SKM-1 treated with dmso at 0.1 percent for 144 hours (cell line): Measurements from ENCODE around the gene MED25.

Experiments used
- DNase-seq: peaks from one replicate; lab custom pipeline; 2025; ENCODE audit not compliant: unreplicated experiment; lab: John Stamatoyannopoulos, UW

MED25 gene

DNA sequence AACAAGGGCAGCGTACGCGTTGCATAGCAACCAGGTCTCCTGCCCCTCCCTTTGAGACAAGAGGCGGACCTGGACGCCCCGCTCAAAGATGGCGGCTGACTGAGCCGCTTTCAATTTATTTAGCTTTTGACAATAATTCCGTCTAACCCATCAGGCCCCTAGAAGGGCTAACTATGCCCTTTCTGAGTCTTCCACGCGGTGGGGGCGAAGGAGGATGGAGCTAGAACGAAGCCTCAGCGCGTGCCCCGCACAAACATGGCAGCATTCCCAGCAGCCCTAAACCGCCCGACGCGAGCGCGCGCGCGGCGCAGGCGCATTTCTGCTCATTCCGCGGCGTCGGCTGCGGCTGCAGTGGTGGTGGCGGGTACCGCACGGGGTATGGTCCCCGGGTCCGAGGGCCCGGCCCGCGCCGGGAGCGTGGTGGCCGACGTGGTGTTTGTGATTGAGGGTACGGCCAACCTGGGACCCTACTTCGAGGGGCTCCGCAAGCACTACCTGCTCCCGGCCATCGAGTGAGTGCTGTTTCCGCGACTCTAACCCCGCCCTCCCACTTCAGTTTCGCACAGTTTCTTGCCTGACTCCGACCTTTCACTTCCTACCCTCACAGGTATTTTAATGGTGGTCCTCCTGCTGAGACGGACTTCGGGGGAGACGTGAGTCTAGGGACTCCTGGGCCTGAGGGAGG, at the start of gene MED25:
MED25 (plus strand) TSS at position 326 of the 685 bp plus-strand sequence; CDS start at position 379, 53 bp downstream.
- DNase-seq: peak; percentile 63

GRCh38 chr19:49770529-49770928, 47.6 kb upstream of the MED25 start:
- no peak for DNase-seq

DNA sequence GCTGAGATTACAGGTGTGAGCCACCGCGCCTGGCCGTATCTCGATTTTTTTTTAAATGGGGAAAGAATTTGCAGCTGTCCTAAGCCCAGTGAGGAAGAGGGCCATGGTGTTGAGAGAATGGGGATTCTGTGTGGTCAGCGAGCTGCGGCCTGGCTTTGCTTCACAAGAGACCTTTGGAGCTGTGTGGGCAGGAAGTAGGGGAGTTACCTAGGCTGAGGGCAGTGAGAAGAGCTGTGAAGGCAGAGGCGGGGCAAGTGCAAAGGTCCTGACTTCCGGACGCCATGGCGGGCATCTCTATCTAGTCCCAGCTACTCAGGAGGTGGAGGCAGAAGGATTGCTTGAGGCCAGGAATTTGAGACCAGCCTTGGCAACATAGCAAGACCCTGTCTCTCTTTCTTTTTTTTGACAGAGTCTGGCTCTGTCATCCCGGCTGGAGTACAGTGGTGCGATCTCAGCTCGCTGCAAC, 46.4 kb upstream of the MED25 start:
- DNase-seq: no peak

DNA sequence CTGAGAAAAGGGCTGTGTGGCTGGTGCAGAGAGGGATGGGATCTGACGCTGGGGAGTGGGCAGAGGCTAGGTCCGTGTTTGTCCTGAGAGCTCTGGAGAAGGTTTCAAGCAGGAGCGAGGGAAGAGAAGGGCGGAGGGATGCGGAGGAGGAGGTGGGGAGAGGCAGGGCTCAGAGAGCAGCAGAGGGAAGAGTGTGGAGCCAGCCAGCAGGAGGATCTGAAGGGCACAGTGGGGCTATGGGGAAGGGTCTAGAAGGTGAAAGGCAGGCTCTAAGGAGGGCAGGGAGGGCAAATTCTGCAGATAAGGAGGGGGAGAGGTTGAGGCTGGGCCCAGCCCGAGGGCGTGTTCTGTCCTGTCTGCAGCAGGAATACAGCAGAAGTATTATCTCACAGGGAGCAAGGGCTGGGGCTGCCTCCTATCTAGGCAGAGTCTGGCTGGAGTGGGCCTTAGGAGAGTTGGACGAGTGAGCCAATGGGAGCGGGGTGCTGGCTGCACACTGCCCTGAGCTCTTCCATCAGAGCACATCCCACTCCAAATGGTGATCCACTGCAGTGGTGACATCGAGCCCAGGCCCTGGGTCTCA, 45.1 kb upstream of the MED25 start:
- no peak for DNase-seq

- DNase-seq: no peak
Observed at GRCh38 chr19:49773663-49774350, 44.3 kb upstream of the MED25 start.

DNA sequence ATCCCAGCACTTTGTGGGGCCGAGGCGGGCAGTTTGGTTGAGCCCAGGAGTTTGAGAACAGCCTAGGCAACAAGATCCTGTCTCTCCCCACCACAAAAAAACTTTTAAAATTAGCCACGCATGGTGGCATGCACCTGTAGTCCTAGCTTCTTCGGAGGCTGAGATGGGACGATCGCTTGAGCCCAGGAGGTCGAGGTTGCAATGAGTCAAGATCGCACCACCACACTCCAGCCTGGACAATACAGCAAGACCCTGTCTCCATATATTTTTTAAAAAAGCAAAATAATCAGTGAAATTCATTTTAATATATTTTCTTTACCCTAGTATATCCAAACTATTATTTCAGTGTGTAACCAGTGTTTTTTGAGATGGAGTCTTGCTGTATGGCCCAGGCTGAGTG, 43.1 kb upstream of the MED25 start:
- no peak for DNase-seq

DNA sequence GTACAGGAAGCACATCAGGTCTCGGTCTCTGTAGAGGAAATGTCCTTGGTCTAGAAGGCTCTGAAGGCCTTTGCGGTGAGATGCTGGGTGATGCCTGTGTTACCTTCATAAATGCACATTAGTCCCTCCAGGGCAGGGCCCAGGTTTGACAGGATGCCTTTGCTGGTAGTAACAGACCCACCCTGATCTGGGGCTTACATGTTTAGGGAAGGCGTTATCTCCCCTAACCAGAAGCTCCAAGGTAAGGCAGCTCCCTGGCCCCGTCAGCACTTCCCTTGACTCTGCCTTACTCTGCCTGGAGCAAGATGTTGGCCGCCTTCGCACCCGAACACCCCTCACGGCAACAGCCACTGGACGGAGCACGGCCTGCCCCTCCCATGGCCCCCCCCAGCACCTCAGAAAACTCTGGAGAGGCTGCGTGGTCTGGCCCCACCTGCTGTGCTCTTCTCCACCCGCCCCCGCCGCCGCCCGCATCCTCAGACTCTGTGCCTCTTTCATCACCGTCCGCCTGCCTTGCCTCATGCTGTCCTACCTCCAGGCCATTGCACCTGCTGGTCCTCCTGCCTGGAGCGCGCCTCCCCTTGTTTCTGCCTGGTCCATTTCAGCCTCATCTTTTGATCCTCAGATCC, 42.2 kb upstream of the MED25 start:
- no peak for DNase-seq

DNA sequence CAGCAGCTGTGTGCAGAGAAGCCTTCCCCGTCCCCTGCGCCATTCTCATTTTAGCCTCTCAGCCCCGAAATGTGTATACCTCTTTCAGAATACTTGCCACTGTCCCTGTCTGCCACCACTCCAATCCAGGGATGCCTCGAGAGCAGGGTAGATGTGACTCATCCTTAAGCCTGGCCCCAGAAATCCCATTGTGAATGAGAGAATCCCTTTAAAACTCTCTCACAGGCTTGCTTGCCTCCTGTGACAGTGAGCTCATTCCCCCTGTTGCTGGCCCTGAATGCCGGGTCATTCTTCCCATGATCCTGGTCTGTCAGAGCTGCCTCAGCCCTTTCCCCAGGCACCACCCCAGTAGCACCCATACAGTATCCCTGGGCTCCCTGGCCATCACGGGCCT, 41.7 kb upstream of the MED25 start:
- DNase-seq: no peak

GRCh38 chr19:49779731-49780555, 38.1 kb upstream of the MED25 start:
- no peak for DNase-seq

DNA sequence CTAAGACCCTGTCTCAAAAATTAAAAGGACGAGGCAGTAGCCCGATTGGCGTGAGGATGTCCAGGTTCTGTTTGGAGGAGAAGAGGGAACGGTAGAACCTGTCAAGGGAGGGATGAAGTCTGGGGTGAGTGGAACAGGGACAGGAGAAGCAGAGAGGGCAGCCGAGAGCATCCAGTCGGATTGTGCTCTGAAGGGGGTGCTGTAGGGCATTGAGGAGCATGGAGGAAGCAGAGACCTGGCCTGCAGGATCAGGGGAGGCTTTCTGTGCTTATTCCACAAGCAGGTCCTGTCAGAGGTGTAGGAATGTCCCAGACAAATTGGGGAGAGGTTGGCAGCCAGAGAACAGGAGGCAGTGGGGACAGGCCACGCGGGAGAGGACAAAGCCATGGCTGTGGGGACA, 37.2 kb upstream of the MED25 start:
- no peak for DNase-seq

- DNase-seq: no peak
Observed at GRCh38 chr19:49781394-49781793, 36.7 kb upstream of the MED25 start.

GRCh38 chr19:49782515-49782914, 35.6 kb upstream of the MED25 start:
- no peak for DNase-seq

DNA sequence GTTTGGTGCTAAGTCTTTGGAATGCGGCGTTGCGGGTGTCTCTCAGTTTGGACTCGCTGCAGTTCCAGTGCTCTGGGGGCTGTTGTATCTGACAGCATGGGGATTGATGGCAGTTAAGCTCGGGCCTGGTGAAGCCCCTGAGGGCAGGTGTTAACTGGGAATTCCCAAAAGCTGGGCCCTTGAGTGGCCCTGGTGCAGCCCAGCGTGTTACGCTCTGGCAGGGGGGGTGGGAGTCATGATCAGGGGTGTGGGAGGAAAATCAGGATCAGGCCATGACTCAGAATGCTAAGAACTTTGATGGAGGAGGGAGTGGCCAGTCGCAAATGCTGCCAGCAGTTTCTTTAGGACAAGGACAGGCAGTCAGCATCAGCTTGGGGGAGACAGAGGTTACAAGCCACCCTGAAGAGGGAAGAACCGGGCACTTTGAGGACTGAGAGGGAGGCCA, 31.7 kb upstream of the MED25 start:
- DNase-seq: no peak

- no peak for DNase-seq
Observed at GRCh38 chr19:49787746-49788145, 30.3 kb upstream of the MED25 start.

GRCh38 chr19:49788857-49789256, 29.2 kb upstream of the MED25 start:
- DNase-seq: no peak

DNA sequence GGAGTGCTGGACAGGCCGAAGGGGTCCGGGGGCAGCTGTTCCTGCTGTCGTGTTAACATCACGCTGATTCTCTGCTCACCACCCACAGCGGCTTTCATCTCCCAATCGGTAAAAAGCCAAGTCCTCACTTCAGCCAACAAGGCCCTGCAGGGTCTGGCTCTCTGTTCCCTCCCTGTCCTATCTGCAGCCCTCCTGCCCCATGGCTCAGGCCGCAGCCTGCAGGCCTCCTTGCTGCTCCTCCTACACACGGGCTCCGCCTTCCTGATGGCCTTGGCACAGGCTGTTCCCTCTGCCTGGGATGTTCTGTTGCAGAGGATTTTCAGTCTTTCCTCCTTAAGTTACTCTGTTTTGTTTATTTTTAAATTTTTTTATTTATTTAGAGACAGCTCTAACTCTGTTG, 27.2 kb upstream of the MED25 start:
- no peak for DNase-seq

DNA sequence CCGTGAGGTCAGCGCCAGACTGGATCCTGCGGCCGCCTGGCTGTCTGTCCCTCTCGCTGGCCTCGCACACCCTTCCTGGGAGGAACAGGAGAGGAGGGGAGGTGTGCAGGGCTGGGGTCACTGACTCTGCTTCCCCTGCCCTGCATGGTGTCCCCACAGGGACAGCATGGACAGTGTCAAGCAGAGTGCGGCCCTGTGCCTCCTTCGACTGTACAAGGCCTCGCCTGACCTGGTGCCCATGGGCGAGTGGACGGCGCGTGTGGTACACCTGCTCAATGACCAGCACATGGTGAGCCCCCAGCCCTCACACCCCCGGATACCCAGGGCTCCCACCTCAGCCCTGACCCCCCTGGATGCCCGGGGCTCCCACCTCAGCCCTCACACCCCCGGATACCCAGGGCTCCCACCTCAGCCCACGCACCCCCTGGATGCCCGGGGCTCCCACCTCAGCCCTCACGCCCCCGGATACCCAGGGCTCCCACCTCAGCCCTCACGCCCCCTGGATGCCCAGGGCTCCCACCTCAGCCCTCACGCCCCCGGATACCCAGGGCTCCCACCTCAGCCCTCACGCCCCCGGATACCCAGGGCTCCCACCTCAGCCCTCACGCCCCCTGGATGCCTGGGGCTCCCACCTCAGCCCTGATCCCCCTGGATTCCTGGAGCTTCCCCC, 26.2 kb upstream of the MED25 start:
- DNase-seq: no peak

DNA sequence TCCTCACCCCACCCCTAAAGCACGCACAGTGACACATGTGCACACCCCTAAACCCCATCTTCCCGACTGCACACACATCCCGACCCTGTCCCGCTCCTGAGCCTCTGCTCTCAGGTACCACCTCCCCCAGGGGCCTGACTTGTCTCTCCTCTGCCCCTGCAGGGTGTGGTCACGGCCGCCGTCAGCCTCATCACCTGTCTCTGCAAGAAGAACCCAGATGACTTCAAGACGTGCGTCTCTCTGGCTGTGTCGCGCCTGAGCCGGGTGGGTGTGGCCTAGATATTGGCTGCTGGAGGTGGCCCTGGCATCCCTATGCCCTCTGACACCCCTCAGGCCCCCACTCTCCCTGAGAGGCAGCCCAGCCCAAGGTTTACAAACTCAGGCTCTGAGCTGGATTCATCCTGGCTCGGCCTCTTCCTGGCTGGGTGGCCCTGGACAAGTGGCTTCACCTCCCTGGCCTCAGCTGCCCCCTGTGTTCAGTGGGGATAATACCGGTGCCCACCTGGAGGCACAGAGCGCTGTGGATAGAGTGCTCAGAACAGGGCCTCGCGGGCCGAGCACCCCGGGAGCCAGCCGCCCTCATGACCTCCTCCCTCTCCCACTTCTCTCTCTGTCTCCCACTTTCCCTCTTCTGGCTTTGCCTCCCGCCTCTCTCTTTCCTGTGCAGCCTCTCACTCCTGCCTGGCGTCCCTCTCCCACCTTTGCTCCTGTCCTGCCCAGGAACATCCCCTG, 25.1 kb upstream of the MED25 start:
- DNase-seq: no peak

- DNase-seq: no peak
Observed at GRCh38 chr19:49793561-49793840, 24.6 kb upstream of the MED25 start.

GRCh38 chr19:49795615-49796014, 22.5 kb upstream of the MED25 start:
- DNase-seq: no peak
